DLD1 (cell line): Measurements from ENCODE around the gene ZNF141.
"Not testable (repeated sequence)": the region's sequence is repeated elsewhere in the genome, so short reads cannot be mapped to it uniquely, and the experiment has no call there.

Source experiments
- in situ Hi-C: cut with HindIII; loops from 2 replicates; pipeline ENCODE4 v1.10.0; 2017; ENCODE audit warnings: low sequenced_read_pairs

ZNF141 gene

GRCh38 chr4:337143-337931, at the start of gene ZNF141:
Gene ZNF141 (plus strand): TSS chr4:337814. CDS start chr4:337984, 170 bp downstream.
- in situ Hi-C loops, result no loop called here

GRCh38 chr4:288891-289290, 48.7 kb upstream of the ZNF141 start:
- in situ Hi-C loops, result no loop called here

- in situ Hi-C loops, result no loop called here
Measured at GRCh38 chr4:294732-295131, 42.9 kb upstream of the ZNF141 start.

GRCh38 chr4:302381-302780, 35.2 kb upstream of the ZNF141 start:
- in situ Hi-C loops, result no loop called here

- in situ Hi-C loops, result not testable (repeated sequence)
Measured at GRCh38 chr4:304516-304915, 33.1 kb upstream of the ZNF141 start.

GRCh38 chr4:304969-305680, 32.5 kb upstream of the ZNF141 start, which contains the start of gene ZNF732:
Gene ZNF732 (minus strand): TSS chr4:305474. CDS start chr4:305310, 164 bp downstream.
- in situ Hi-C loops, result no loop called here

GRCh38 chr4:306551-306961, 31.1 kb upstream of the ZNF141 start:
- in situ Hi-C loops, result no loop called here

DNA sequence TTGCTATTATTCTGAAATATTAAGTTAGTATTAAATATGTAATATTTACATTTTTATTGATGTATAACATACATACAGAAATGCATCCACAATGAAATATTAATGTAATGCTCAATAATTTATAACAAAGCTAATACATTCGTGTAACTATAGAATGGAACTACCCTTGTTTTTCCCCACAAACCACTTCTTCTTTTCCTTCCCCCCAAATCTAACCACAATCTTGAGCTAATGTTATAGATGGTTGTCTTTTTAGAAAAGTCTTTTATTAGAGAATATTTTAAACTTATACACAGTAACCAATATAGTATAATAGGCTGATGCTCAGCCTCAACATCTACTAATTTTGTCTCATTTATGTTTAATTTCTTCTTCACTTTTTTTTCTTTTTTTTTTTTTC, 27.8 kb upstream of the ZNF141 start:
- in situ Hi-C loops, result no loop called here

DNA sequence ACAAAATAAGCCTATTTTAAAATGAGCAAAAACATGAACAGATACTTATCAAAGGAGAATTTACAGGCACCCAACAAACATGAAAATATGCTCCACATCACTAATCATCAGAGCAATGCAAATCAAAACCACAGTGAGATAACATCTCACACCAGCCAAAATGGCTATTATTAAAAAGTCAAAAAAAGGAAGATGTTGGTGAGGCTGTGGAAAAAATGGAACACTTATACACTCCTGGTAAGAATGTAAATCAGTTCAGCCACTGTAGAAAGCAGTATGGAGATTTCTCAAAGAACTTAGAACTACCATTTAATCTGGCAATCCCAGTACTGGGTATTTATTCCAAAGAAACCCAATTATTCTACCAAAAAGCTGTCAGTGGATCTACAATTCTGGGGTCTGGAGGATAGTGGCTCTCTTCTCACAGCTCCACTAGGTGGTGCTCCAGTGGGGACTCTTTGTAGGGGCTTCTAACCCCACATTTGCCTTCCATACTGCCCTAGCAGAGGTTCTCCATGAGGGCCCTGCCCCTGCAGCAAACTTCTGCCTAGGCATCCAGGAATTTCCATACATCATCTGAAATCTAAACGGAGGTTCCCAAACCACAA, 23.2 kb upstream of the ZNF141 start:
- in situ Hi-C loops, result no loop called here

GRCh38 chr4:328729-329128, 8.9 kb upstream of the ZNF141 start:
- in situ Hi-C loops, result no loop called here

GRCh38 chr4:335515-335914, 2.1 kb upstream of the ZNF141 start:
- in situ Hi-C loops, result no loop called here

GRCh38 chr4:336099-336892, 1.3 kb upstream of the ZNF141 start:
- in situ Hi-C loops, result no loop called here

- in situ Hi-C loops, result no loop called here
Measured at GRCh38 chr4:336893-337142, 796 bp upstream of the ZNF141 start.

- in situ Hi-C loops, result no loop called here
Measured at GRCh38 chr4:337932-338758, 531 bp downstream of the ZNF141 start.

- in situ Hi-C loops, result no loop called here
Measured at GRCh38 chr4:338759-339097, 1.1 kb downstream of the ZNF141 start.

DNA sequence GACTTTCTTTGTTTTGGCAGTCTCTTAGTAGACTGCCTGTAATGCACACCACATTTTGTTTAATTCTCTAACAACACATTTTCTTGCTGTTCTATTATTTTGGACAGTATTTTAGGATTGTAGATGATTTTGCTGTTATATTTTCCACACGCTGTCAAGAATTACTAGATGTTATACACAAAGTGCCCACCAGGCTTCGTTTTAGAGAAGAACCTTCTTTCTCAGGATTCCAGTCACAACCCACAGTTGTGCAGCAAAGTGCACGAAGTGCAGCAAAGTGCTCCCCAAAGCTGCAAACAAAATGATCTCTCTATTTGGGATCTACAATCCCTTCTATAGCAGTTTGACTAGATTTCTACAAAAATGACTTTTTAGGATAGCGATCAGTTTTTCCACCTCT, 2.4 kb downstream of the ZNF141 start:
- in situ Hi-C loops, result no loop called here

GRCh38 chr4:373062-373839, 35.6 kb downstream of the ZNF141 start:
- in situ Hi-C loops, result no loop called here

GRCh38 chr4:374298-375160, 36.9 kb downstream of the ZNF141 start:
- in situ Hi-C loops, result no loop called here
